ENCODE data around the gene PRR5L.
A peak's percentile ranks its signal among the peaks of the same experiment; 100 is the strongest.

The PRR5L gene

GRCh38 chr11:36454941-36455631, 159.0 kb downstream of the PRR5L start:
- peak; percentile 28 for DNase-seq
- Mint-ChIP-seq H3K27ac (peak overlapping the region; percentile 97), H3K36me3 (ENCODE audit: low read depth) (peaks cover 13% of the 10 kb centered on the region), H3K4me3 (peak overlapping the region; percentile 19), H3K4me1 (peaks cover 72% of the 10 kb centered on the region), H3K27me3 (ENCODE audit: low read depth, poor library complexity) (no peaks in the 10 kb centered on the region), H3K9me3 (no peaks in the 10 kb centered on the region)
- TF ChIP-seq CTCF (IDR thresholded peaks at IDR 0.05): no peak

- H3K27ac Mint-ChIP-seq: peak overlapping the region; percentile 97
- DNase-seq: peak; percentile 34
- no peaks in the 10 kb centered on the region for H3K27me3 Mint-ChIP-seq (ENCODE audit: low read depth, poor library complexity)
- H3K9me3 Mint-ChIP-seq: no peaks in the 10 kb centered on the region
- H3K4me1 Mint-ChIP-seq: peaks cover 72% of the 10 kb centered on the region
- H3K4me3 Mint-ChIP-seq: peak overlapping the region; percentile 19
- TF ChIP-seq CTCF (IDR thresholded peaks at IDR 0.05): no peak
- H3K36me3 Mint-ChIP-seq (ENCODE audit: low read depth): peaks cover 18% of the 10 kb centered on the region
Observed at GRCh38 chr11:36455658-36456111, 159.6 kb downstream of the PRR5L start.

GRCh38 chr11:36456156-36456555, 160.1 kb downstream of the PRR5L start:
- Mint-ChIP-seq H3K9me3 (no peaks in the 10 kb centered on the region), H3K4me3 (no peak overlapping the region), H3K27ac (peak overlapping the region; percentile 95), H3K36me3 (ENCODE audit: low read depth) (peaks cover 19% of the 10 kb centered on the region), H3K4me1 (peaks cover 67% of the 10 kb centered on the region), H3K27me3 (ENCODE audit: low read depth, poor library complexity) (no peaks in the 10 kb centered on the region)
- TF ChIP-seq CTCF (IDR thresholded peaks at IDR 0.05): no peak
- DNase-seq: no peak

- TF ChIP-seq CTCF (IDR thresholded peaks at IDR 0.05): no peak
- Mint-ChIP-seq H3K4me3 (no peak overlapping the region), H3K27me3 (ENCODE audit: low read depth, poor library complexity) (no peaks in the 10 kb centered on the region), H3K36me3 (ENCODE audit: low read depth) (peaks cover 26% of the 10 kb centered on the region), H3K27ac (no peak overlapping the region), H3K4me1 (peaks cover 46% of the 10 kb centered on the region), H3K9me3 (no peaks in the 10 kb centered on the region)
- DNase-seq: no peak
Observed at GRCh38 chr11:36458129-36458915, 162.2 kb downstream of the PRR5L start.

- DNase-seq: no peak
- Mint-ChIP-seq H3K27me3 (ENCODE audit: low read depth, poor library complexity) (no peaks in the 10 kb centered on the region), H3K9me3 (no peaks in the 10 kb centered on the region), H3K27ac (no peak overlapping the region), H3K36me3 (ENCODE audit: low read depth) (peaks cover 25% of the 10 kb centered on the region), H3K4me1 (peaks cover 38% of the 10 kb centered on the region), H3K4me3 (no peak overlapping the region)
- no peak for TF ChIP-seq CTCF (IDR thresholded peaks at IDR 0.05)
Observed at GRCh38 chr11:36459046-36459445, 163.0 kb downstream of the PRR5L start.
